GM19023 (cell line): Measurements from ENCODE around the gene GTPBP3.
A peak's percentile ranks its signal among the peaks of the same experiment; 100 is the strongest.
"Not testable (repeated sequence)": the region's sequence is repeated elsewhere in the genome, so short reads cannot be mapped to it uniquely, and the experiment has no call there.

ENCODE experiments used
- ATAC-seq: cut with Tn5 transposase; IDR thresholded peaks from one replicate; pipeline ENCODE4 v1.9.1; 2021; ENCODE audit warnings: mild to moderate bottlenecking, moderate library complexity; ENCODE audit not compliant: unreplicated experiment

The GTPBP3 gene

GRCh38 chr19:17341386-17341785 is 4.0 kb downstream of the GTPBP3 start:
- no peak for ATAC-seq

- ATAC-seq = no peak
Measured at GRCh38 chr19:17341845-17342244, 4.5 kb downstream of the GTPBP3 start.

- no peak for ATAC-seq
Measured at GRCh38 chr19:17346109-17346671, 8.8 kb downstream of the GTPBP3 start.

GRCh38 chr19:17347361-17347760 is 10.0 kb downstream of the GTPBP3 start:
- no peak for ATAC-seq

- ATAC-seq = no peak
Measured at GRCh38 chr19:17347877-17348276, 10.5 kb downstream of the GTPBP3 start.

GRCh38 chr19:17348700-17349099 is 11.3 kb downstream of the GTPBP3 start:
- ATAC-seq = no peak

GRCh38 chr19:17351815-17352435 is 14.6 kb downstream of the GTPBP3 start:
- ATAC-seq = no peak

GRCh38 chr19:17352608-17353280 is 15.4 kb downstream of the GTPBP3 start:
- ATAC-seq = no peak

- ATAC-seq = no peak
Measured at GRCh38 chr19:17353386-17353785, 16.0 kb downstream of the GTPBP3 start.

- no peak for ATAC-seq
Measured at GRCh38 chr19:17357078-17357666, 19.8 kb downstream of the GTPBP3 start.

- no peak for ATAC-seq
Measured at GRCh38 chr19:17357724-17358123, 20.4 kb downstream of the GTPBP3 start.

- ATAC-seq = no peak
Measured at GRCh38 chr19:17358395-17358794, 21.0 kb downstream of the GTPBP3 start.

- no peak for ATAC-seq
Measured at GRCh38 chr19:17359905-17360800, 22.8 kb downstream of the GTPBP3 start.

GRCh38 chr19:17363852-17364605 is 26.7 kb downstream of the GTPBP3 start:
- ATAC-seq = not testable (repeated sequence)

GRCh38 chr19:17365361-17365760 is 28.0 kb downstream of the GTPBP3 start:
- ATAC-seq = no peak

GRCh38 chr19:17370026-17370587 is 32.8 kb downstream of the GTPBP3 start:
- peak; percentile 72 for ATAC-seq

GRCh38 chr19:17376935-17377600 is 39.7 kb downstream of the GTPBP3 start, which contains the start of gene PLVAP:
Gene PLVAP, minus strand, starts transcription at chr19:17377342. Its CDS starts 54 bp downstream, at chr19:17377288.
- no peak for ATAC-seq

GRCh38 chr19:17378271-17378670 is 40.9 kb downstream of the GTPBP3 start:
- ATAC-seq = no peak

GRCh38 chr19:17379221-17379631 is 41.9 kb downstream of the GTPBP3 start:
- ATAC-seq = no peak
